HG03575 (cell line): ENCODE data around the gene CACNB4.
"Not testable (repeated sequence)": the region's sequence is repeated elsewhere in the genome, so short reads cannot be mapped to it uniquely, and the experiment has no call there.

ENCODE experiments used
- ATAC-seq: cut with Tn5 transposase; IDR thresholded peaks from one replicate; pipeline ENCODE4 v1.9.1; 2021; ENCODE audit not compliant: unreplicated experiment, insufficient number of reproducible peaks, low FRiP score; ENCODE audit errors: extremely low read depth

Gene CACNB4

GRCh38 chr2:152031747-152032306 lies 67.0 kb downstream of the CACNB4 start:
- ATAC-seq: no peak

- ATAC-seq: peak; percentile 39
Measured at GRCh38 chr2:152030596-152031328, 68.1 kb downstream of the CACNB4 start.

GRCh38 chr2:152028182-152028862 lies 70.5 kb downstream of the CACNB4 start:
- ATAC-seq: no peak

- ATAC-seq: no peak
Measured at GRCh38 chr2:152025678-152026287, 73.1 kb downstream of the CACNB4 start.

- ATAC-seq: no peak
Measured at GRCh38 chr2:152024477-152024876, 74.4 kb downstream of the CACNB4 start.

GRCh38 chr2:152022090-152022489 lies 76.8 kb downstream of the CACNB4 start:
- no peak for ATAC-seq

GRCh38 chr2:152021001-152021400 lies 77.8 kb downstream of the CACNB4 start:
- not testable (repeated sequence) for ATAC-seq

GRCh38 chr2:152019732-152020131 lies 79.1 kb downstream of the CACNB4 start:
- no peak for ATAC-seq

GRCh38 chr2:152016181-152017120 lies 82.4 kb downstream of the CACNB4 start:
- no peak for ATAC-seq

- no peak for ATAC-seq
Measured at GRCh38 chr2:152015552-152015951, 83.3 kb downstream of the CACNB4 start.

- ATAC-seq: no peak
Measured at GRCh38 chr2:152012697-152013096, 86.1 kb downstream of the CACNB4 start.

GRCh38 chr2:152011724-152012123 lies 87.1 kb downstream of the CACNB4 start:
- ATAC-seq: no peak

GRCh38 chr2:152005607-152006006 lies 93.2 kb downstream of the CACNB4 start:
- no peak for ATAC-seq

GRCh38 chr2:152003283-152003682 lies 95.6 kb downstream of the CACNB4 start:
- not testable (repeated sequence) for ATAC-seq

GRCh38 chr2:151999053-151999452 lies 99.8 kb downstream of the CACNB4 start:
- ATAC-seq: no peak

GRCh38 chr2:151996243-151997003 lies 102.4 kb downstream of the CACNB4 start:
- ATAC-seq: no peak

GRCh38 chr2:151995161-151995557 lies 103.7 kb downstream of the CACNB4 start:
- no peak for ATAC-seq

GRCh38 chr2:151994178-151994577 lies 104.7 kb downstream of the CACNB4 start:
- not testable (repeated sequence) for ATAC-seq
